Colonic mucosa (tissue), 4 donors: ENCODE measurements around the gene GSK3A. TPM values are rescaled to one million over a fixed set of nuclear protein-coding genes. Genes with fewer than 3 reads are reported as not detected.
"Not testable (repeated sequence)": the region's sequence is repeated elsewhere in the genome, so short reads cannot be mapped to it uniquely, and the experiment has no call there.

Source experiments
- DNase-seq: peaks from one replicate; pipeline ENCODE4 v3.0.0-alpha.2; 2020
- H3K27ac ChIP-seq: fragments of 200-600 bp; one replicate; pipeline ENCODE4 v1.8.0; 2021
- H3K27me3 ChIP-seq: fragments of 200-600 bp; one replicate; pipeline ENCODE4 v1.8.0; 2021
- H3K36me3 ChIP-seq: fragments of 200-600 bp; one replicate; pipeline ENCODE4 v1.8.0; 2021
- H3K4me1 ChIP-seq: fragments of 200-600 bp; one replicate; pipeline ENCODE4 v1.8.0; 2021; ENCODE audit warnings: mild to moderate bottlenecking
- H3K4me3 ChIP-seq: fragments of 200-600 bp; one replicate; pipeline ENCODE4 v1.8.0; 2021
- H3K9ac ChIP-seq, 2 donors: one replicate each; pipeline ENCODE4 v1.7.0; 2013; ENCODE audit warnings: control low read depth in 2 of 2, low read depth in 2 of 2, low read length in 2 of 2
- H3K9me3 ChIP-seq: fragments of 200-600 bp; one replicate; pipeline ENCODE4 v1.8.0; 2021
- CTCF ChIP-seq: fragments of 200-600 bp; IDR thresholded peaks from one replicate; pipeline ENCODE4 v1.8.0; 2022; ENCODE audit warnings: antibody characterized with exemption, mild to moderate bottlenecking
- intact Hi-C: fragments of 100-400 bp; cut with DNase I; formaldehyde crosslinking; loops from one replicate; pipeline ENCODE4 v1.14.1; 2022
- total RNA-seq, 2 donors: library from RNA; stranded (reverse); fragmentation: NEBNext Ultra II Directional in 1 of 2; extraction: Animal tissue kit (Norgen Biotek cat#: 25700) in 1 of 2; gene quantifications; one replicate each; pipeline ENCODE4 v1.2.1, GENCODE V29; 2021
- donor health status: healthy.
- donor health status: DM: no; HTN: no; CAD: no.
- donor health status: DM: no; HTN: no; CAD: no.

GSK3A gene
- total RNA-seq, 2 donors from 2014 or later = 47.8 to 51.8 TPM

- Histone ChIP-seq H3K4me3 (peak overlapping the region; percentile 48), H3K4me1 (peaks cover 14% of the 10 kb centered on the region), H3K9me3 (no peaks in the 10 kb centered on the region), H3K9ac (peak overlapping the region; percentile 41 to 99), H3K36me3 (no peaks in the 10 kb centered on the region), H3K27ac (peak overlapping the region; percentile 83), H3K27me3 (no peaks in the 10 kb centered on the region)
- DNase-seq = no peak
- intact Hi-C loops = no loop called here
- TF ChIP-seq CTCF = no peak
Measured at GRCh38 chr19:42267644-42268141, 25.3 kb upstream of the GSK3A start.

GRCh38 chr19:42266928-42267603 is 24.7 kb upstream of the GSK3A start:
- H3K27ac ChIP-seq, intact Hi-C loops, H3K4me3 ChIP-seq, H3K36me3 ChIP-seq, H3K27me3 ChIP-seq, H3K9me3 ChIP-seq, DNase-seq: not testable (repeated sequence)
- Histone ChIP-seq H3K4me1 (peaks cover 14% of the 10 kb centered on the region), H3K9ac (peak overlapping the region in 1 of 2 donors; percentile 99)

GRCh38 chr19:42266105-42266504 is 23.7 kb upstream of the GSK3A start:
- DNase-seq, H3K9ac ChIP-seq, H3K27ac ChIP-seq, H3K36me3 ChIP-seq, H3K9me3 ChIP-seq, H3K4me3 ChIP-seq, H3K27me3 ChIP-seq, intact Hi-C loops: not testable (repeated sequence)
- peaks cover 13% of the 10 kb centered on the region for H3K4me1 ChIP-seq

- no peak for TF ChIP-seq CTCF
- Histone ChIP-seq H3K9me3 (no peaks in the 10 kb centered on the region), H3K27ac (no peak overlapping the region), H3K4me1 (no peaks in the 10 kb centered on the region), H3K27me3 (no peaks in the 10 kb centered on the region), H3K4me3 (no peak overlapping the region), H3K9ac (no peak overlapping the region), H3K36me3 (no peaks in the 10 kb centered on the region)
- intact Hi-C loops = no loop called here
- no peak for DNase-seq
Measured at GRCh38 chr19:42261763-42262162, 19.4 kb upstream of the GSK3A start.

GRCh38 chr19:42257842-42258241 is 15.4 kb upstream of the GSK3A start:
- H3K9me3 ChIP-seq, intact Hi-C loops, H3K36me3 ChIP-seq, H3K27me3 ChIP-seq, H3K4me1 ChIP-seq, H3K27ac ChIP-seq, DNase-seq, H3K9ac ChIP-seq, H3K4me3 ChIP-seq: not testable (repeated sequence)

- peak overlapping the region; percentile 86 for H3K4me3 ChIP-seq
- H3K9me3 ChIP-seq = no peaks in the 10 kb centered on the region
- intact Hi-C loops = no loop called here
- peak; percentile 47 for DNase-seq
- TF ChIP-seq CTCF = no peak
- peak overlapping the region; percentile 74 to 88 for H3K9ac ChIP-seq
- H3K36me3 ChIP-seq = no peaks in the 10 kb centered on the region
- H3K27ac ChIP-seq = peak overlapping the region; percentile 93
- H3K27me3 ChIP-seq = no peaks in the 10 kb centered on the region
- peaks cover 10% of the 10 kb centered on the region for H3K4me1 ChIP-seq
Measured at GRCh38 chr19:42255766-42256745, 13.7 kb upstream of the GSK3A start.
